DMS 273 (cell line): ENCODE measurements around the gene BTNL8.
A peak's percentile ranks its signal among the peaks of the same experiment; 100 is the strongest.
"Not testable (repeated sequence)": the region's sequence is repeated elsewhere in the genome, so short reads cannot be mapped to it uniquely, and the experiment has no call there.

Experiments used
- DNase-seq: peaks from one replicate; lab custom pipeline; 2025; ENCODE audit not compliant: unreplicated experiment; lab: John Stamatoyannopoulos, UW

Gene BTNL8

DNA sequence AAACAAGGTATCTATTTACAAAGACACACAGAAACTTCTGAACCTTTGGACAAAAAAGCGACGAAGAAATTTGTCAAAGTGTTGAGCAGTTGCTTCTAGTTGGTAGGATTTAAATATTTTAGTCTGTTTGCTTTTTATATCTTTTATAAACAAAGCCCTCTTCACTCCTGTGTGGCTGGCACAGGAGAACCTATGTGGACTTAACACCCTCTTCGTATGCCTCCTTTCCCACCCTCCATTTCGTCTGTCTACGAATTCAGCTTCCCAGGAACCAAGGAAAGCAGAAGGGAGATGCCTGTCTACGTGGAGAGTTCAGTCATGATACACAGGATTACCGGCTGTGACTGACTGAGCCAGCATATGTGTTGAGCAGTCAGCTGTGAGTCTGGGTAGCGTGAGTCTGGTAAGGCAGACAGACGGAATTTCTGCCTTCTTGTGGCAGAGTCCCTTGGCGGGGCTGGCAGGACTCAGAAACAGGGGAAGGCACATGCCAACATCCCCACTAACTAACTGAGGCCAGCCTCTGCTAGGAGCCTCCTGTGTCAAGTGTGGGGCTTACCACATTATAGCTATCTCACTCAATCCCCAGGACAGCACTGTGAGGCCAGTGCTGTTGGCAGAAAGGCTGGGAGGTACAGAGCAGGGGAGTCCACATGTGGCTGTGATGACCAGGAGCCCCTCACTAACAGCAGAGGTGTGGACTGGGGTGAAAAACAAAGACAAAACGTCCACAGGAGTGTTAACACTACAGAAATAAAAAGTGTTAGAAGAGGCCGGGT, 24.0 kb upstream of the BTNL8 start:
- DNase-seq = no peak

DNA sequence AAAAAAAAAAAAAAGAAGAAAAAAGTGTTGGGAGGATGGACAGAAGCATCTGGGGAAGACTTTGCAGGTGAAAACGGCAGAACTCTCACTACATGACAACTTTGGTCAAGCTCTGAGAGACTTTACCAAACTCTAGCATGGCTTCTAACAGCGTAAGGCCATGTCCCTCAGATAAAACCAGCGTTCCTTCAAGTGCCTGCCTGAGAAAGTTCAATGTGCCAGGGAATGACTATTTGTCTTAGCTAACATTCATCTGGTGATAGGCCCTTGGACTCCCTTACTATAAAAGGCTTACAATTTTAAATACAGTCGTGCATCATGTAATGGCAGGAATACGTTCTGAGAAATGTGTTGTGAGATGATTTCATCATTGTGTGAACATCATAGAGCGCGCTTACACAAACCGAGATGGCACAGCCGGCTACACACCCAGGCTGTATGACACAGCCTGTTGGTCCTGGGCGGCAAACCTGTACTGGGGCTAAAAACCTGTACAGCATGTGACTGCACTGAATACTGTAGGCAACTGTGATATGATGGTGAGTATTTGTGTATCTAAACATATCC, 23.0 kb upstream of the BTNL8 start:
- DNase-seq = no peak

DNA sequence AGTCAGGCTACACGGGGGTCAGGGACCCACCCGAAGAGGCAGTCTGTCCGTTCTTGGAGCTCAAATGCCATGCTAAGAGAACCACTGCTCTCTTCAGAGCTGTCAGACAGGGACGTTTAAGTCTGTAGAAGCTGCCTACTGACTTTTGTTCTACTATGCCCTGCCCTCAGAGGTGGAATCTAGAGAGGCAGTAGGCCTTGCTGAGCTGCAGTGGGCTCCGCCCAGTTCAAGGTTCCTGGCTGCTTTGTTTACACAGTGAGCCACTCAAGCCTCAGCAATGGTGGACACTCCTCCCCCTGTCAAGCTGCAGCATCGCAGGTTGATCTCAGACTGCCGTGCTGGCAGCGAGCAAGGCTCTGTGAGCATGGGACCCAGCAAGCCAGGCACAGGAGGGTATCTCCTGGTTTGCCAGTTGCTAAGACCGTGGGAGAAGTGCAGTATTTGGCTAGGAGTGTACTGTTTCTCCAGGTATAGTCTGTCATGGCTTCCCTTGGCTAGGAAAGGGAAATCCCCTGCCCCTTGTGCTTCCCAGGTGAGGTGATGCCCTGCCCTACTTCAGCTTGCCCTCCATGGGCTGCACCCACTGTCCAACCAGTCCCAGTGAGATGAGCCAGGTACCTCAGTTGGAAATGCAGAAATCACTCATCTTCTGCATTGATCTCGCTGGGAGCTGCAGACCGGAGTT, 13.0 kb upstream of the BTNL8 start:
- not testable (repeated sequence) for DNase-seq

DNA sequence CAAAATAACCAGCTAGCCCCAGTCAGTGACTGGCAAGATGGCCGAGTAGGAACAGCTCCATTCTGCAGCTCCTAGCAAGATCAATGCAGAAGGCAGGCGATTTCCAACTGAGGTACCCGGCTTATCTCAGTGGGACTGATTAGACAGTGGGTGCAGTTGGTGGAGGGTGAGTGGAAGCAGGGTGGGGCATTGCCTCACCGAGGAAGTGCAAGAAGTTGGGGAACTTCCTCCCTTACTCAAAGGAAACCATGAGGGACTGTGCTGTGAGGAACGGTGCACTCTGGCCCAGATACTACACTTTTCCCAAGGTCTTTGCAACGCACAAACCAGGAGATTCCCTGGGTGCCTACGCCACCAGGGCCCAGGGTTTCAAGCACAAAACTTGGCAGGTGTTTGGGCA, 9.6 kb upstream of the BTNL8 start:
- DNase-seq = no peak

DNA sequence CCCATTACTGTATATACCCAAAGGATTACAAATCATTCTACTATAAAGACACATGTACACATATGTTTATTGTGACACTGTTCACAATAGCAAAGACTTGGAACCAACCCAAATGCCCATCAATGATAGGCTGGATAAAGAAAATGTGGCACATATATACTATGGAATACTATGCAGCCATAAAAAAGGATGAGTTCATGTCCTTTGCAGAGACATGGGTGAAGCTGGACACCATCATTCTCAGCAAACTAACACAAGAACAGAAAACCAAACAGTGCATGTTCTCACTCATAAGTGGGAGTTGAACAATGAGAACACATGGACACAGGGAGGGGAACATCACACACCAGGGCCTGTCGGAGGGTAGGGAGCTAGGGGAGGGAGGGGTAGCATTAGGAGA, 3.6 kb upstream of the BTNL8 start:
- not testable (repeated sequence) for DNase-seq

DNA sequence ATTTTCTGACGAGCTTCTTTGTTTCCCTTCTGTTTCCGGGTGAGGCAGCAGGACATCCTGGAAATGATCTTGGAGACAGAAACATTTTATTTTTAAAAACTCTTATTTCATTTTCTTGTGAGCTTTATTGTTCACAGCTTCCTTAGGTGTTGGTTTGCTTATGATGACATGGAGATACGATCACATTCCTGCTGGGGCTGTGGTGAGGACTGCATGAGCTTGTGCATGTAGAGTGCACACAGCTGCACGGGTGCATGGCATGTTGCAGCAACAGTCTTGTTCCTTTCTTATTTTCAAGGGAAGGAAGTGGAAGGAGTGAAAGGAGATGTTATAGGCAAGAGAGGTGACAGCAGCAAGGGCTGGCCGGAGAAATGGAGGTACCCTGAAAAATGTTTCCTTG, 1.2 kb downstream of the BTNL8 start:
- DNase-seq = no peak

DNA sequence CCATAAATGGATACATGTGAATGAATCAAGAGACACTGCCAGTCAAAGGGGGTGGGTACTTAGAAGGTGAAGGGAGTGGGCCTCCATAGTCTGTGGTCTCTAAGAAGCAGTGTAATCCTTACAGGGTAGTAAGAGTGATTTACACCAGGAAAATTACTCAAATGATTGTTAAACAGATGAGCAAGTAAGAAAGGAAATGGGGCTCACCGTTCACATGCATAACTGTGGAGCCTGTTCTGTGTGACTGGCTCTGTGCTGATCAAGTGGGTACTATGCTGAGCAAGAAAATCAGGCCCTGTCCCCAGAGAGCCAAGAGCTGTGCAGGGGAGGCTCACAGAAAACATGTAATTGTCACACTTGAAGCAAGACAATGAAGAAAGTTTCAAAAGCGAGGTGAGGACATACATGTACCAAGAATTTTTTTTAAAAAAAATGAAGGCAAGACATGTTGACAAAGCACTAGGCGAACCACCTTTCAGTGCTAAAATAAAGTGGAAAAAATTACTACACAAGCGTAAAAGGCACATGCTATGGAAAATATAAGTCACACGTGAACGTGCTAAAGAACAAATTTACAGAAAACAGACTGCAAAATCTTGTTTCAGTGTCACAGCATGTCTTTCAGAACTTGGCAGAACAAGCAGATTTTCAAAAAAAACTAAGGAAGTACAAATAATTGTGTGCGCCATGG, 2.5 kb downstream of the BTNL8 start:
- DNase-seq = no peak

DNA sequence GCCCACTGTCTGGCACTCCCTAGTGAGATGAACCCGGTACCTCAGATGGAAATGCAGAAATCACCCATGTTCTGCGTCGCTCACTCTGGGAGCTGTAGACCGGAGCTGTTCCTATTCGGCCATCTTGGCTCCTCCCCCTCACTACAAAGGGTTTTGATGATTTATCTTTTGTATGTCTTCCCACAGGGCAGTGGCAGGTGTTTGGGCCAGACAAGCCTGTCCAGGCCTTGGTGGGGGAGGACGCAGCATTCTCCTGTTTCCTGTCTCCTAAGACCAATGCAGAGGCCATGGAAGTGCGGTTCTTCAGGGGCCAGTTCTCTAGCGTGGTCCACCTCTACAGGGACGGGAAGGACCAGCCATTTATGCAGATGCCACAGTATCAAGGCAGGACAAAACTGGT, 9.4 kb downstream of the BTNL8 start:
- no peak for DNase-seq

DNA sequence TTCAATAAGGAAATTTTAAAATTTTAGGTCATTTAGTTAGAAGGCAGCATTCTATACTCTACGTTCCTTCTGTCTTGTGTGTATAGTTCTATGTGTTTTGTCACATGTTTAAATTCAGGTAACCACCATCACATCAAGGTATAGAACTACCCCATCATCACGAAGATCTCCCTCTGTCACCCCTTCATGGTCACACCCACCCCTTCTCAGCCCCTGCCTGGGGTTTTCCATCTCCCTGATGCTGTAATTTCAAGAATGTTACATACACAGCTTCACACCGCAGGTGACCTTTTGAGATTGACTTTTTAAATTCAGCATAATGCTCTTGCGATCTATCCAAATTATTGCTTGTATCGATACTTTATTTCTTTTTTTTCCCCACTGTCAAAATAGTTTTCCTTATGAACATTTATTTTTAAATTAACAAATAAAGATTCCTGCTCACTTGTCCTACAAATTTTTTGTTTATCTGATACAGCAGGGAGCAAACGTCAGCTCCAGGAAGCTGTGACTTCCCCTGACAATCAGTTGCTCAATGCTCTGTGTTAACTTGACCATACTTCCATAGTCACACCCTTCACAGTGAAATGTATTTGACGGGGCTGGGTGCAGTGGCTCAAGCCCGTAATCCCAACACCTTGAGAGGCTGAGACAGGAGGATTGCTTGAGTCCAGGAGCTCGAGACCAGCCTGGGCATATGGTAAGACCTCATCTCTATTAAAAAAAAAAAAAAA, 10.2 kb downstream of the BTNL8 start:
- DNase-seq = no peak

DNA sequence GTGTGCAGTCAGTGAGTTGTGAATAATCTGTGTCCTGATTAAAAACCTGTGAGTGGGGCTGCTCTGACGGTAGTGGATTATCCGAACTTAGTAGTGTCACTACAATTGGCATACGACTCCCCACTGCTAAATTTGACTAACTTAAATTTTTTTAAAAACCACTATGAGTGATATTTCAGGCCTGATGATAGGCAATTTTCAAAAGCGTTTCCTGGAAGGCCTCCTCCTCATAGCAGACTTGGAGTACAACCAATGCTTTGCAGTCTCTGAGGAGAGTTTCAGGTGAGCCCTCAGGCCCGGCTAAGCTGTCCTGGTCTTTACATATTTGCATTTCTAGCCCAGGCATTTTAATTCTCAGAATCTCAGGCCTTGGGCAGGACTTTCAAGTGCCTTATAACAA, 10.8 kb downstream of the BTNL8 start:
- no peak for DNase-seq

DNA sequence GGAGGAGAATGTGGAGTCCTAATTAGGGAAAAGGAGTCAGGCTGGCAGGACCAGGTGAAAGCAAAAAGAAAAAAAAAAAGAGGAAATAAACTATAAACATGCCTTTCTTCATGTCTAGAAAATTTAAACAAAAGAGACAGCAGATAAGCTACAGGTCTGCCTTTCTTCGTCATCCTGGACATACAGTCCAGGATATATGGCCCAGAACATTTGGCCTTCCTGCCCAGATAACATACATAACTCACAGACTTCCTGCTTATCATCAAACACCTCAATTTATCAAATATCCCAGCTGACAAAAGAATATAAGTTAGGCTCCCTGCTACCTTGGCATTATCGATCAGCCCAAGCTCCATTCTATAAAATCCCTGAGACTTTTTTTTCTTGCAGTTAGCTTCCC, 11.2 kb downstream of the BTNL8 start:
- no peak for DNase-seq

DNA sequence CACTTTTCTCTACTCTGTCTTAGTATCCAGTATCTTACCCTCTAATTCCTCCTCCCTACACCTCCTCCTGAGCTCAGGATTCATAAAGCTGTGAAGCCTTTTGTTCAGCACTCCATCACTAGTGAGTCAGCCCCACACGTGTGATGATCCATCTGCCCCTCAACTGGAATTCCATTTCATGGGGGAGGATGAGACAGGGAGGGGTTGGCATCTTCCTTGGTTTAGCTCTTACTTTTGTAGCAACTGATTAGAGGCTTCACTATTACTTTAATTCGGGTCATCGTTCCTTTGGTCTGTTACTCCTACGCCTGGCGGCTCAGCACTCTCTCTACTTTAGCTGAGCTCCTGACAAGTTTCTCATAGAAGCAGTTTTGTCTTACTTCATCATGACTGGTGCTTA, 11.8 kb downstream of the BTNL8 start:
- DNase-seq = peak; percentile 8

DNA sequence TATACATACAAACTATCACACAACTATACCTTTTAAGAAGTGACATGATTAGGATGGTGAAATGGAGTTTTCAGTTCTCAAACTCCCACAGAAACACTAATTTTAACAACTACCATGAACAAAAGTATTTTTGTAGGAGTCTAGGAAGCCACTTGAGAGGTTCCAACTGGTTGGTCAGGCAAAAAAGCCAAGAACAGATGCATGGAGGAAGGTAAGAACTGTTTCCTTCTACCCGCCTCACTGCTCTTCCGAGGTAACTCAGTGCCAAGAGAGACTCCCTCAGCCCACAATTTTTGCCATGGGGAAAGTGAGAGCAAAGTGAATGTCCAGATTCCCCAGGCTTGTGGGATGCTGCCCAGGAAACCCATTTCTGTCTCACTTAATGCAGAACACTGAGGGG, 15.7 kb downstream of the BTNL8 start:
- no peak for DNase-seq

DNA sequence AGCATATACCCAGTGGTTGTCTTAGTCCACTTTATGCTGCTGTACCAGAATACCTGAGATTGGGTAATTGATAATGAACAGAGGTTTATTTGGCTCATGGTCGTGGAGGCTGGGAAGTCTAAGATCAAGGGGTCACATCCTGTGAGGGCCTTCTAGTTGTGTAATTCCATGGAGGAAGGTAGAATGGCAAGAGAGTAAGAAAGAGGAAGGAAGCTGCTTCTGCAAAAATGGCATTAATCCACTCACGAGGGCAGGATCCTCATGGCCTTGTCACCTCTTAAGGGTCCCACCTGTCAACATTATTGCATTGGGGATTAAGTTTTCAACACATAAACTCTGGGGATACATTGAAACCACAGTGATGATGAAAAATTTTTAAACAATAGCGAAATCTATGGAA, 17.0 kb downstream of the BTNL8 start:
- no peak for DNase-seq

DNA sequence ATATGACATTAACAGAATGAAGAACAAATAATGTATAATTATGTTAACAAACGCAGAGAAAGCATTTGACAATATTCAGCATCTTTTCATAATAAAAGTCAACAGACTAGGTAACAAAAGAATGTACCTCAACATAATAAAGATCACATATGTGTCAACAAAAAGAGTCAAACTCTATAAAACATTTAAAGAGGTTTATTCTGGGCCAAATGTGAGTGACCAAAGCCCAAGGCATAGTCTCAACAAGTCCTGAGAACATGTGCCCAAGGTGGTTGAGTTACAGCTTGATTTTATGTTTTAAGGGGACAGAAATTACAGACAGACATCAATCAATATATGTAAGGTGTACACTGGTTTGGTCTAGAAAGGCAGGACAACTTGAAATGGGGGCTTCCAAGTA, 19.4 kb downstream of the BTNL8 start:
- no peak for DNase-seq

DNA sequence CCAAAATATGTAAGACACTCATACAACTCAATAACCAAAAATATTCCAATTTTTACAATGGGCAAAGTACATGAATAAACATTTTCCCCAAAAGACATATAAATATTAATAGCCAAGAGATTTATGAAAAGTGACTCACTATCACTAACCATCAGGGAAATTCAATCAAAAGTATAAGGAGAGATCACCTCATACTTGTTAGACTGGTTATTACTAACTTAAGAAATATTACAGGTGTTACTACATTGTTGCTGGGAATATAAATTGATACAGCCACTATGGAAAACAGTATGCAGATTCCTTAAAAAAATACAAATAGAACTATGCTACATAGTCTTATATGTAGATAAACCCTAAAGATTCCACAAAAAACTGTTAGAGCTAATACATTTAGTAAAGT, 21.8 kb downstream of the BTNL8 start:
- DNase-seq = no peak

DNA sequence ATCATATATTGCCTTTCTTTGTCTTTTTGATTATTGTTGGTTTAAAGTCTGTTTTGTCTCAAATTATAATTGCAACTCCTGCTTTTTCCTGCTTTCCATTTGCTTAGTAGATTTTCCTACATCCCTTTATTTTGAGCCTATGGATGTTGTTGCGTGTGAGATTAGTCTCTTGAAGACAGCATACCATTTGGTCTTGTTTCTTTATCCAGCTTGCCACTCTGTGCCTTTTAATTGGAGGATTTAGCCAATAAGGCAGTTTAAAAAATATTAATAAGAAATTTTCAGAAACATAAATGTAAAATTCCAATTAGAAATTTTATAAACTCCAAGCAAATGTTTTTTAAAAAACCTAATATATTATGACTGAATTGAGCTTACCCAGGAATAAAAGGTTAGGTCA, 24.0 kb downstream of the BTNL8 start:
- DNase-seq = no peak

DNA sequence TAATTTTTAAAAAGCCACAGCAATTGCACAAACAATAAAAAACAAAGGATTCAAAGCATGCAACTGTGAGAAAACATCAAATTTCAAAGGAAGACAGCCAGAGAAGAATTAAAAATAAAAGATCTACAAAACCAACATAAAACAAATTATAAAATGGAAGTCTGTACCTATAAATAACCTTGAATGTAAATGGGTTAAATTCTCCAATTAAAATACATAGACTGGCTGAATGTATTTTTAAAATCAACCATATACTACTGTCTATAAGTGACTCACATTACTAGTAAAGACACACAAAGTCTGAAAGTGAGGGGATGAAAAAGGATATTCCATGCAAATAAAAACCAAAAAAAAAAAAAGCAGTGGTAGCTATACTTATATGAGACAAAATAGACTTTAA, 33.7 kb downstream of the BTNL8 start:
- no peak for DNase-seq

DNA sequence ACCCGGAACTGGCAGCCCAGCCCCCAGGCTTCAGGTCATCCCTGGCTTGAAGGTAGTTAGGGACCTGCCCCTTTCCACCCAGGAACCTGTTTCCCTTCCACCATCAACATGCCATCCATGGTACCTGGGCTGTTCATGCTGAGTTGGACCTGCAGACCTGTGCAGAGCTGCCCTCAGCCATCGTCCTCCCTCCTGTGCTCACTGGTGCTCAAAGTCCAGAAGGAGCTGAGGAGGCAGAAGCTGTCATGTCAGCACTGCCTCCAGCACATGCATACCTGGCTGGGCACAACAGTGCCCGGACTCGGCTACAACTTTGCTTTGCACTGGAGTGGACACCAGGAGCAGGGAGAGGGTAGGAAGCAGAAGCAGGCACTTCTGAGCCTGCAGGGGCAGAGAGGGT, 36.2 kb downstream of the BTNL8 start:
- no peak for DNase-seq

DNA sequence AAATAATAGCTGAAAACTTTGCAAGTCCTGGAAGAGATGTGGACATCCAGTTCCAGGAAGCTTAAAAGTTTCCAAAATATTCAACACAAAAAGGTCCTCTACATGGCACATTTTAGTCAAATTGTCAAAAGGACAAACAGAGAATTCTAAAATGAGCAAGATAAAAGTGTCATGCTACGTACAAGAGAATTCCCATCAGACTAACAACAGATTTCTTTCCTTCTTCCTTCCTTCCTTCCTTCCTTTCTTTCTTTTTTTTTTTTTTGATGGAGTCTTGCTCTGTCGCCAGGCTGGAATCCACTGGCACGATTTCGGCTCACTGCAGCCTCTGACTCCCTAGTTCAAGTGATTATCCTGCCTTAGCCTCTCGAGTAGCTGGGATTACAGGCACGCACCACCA, 39.3 kb downstream of the BTNL8 start:
- DNase-seq = no peak

DNA sequence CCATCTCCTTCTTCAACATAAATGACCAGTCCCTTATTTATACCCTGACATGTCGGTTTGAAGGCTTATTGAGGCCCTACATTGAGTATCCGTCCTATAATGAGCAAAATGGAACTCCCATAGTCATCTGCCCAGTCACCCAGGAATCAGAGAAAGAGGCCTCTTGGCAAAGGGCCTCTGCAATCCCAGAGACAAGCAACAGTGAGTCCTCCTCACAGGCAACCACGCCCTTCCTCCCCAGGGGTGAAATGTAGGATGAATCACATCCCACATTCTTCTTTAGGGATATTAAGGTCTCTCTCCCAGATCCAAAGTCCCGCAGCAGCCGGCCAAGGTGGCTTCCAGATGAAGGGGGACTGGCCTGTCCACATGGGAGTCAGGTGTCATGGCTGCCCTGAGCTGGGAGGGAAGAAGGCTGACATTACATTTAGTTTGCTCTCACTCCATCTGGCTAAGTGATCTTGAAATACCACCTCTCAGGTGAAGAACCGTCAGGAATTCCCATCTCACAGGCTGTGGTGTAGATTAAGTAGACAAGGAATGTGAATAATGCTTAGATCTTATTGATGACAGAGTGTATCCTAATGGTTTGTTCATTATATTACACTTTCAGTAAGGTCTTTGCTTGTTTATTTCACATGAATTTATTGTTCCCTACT, 51.5 kb downstream of the BTNL8 start:
- DNase-seq = no peak
